K562 (cell line): ENCODE data around the gene MYL1. TPM values are rescaled to one million over a fixed set of nuclear protein-coding genes. Genes with fewer than 3 reads are reported as not detected.

Experiments used
- ATAC-seq: fragments of 200-7000 bp; cut with Tn5 transposase; 3 replicates; pipeline ENCODE4 v1.9.1; 2020; ENCODE audit warnings: moderate library complexity
- BruUV-seq: library from RNA; stranded (reverse); fragments of 400-500 nt; replicated peaks from 2 replicates; lab custom pipeline; 2021; lab: Mats Ljungman, UMichigan
- CTCF ChIA-PET: fragments of 300-600 bp; formaldehyde crosslinking; extraction: SDS; loops from one replicate; lab custom pipeline; 2021; ENCODE audit warnings: low intra/inter-chr PET ratio; lab: Yijun Ruan, JAX
- POLR2A ChIA-PET: fragments of 300-600, 350-650 bp; sonication (Branson Sonifier 250); formaldehyde crosslinking; extraction: SDS; loops from one replicate; lab custom pipeline; 2021; ENCODE audit warnings: antibody characterized with exemption, inconsistent platforms; lab: Yijun Ruan, JAX
- DNase-seq, 4 experiments: peaks; one replicate each; pipeline versions ENCODE4 v3.0.0 to v3.0.0-alpha.2; 2011 to 2018; ENCODE audit warnings: low spot score in 3 of 4, mixed read lengths in 3 of 4; ENCODE audit errors: extremely low read depth in 1 of 4
- FAIRE-seq: peaks from 2 replicates; lab custom pipeline; 2011; peaks lifted over from hg19 to GRCh38; lab: Jason Lieb, UNC
- H2AFZ ChIP-seq: 2 replicates; pipeline ENCODE4 v1.6.0; 2011; ENCODE audit warnings: low read depth, low read length, control low read depth, inconsistent platforms
- H3K27ac ChIP-seq: fragments of 200-600 bp; 3 replicates; pipeline ENCODE4 v1.8.0; 2011; ENCODE audit warnings: low read depth, mild to moderate bottlenecking, control low read depth, inconsistent platforms, low read length, moderate library complexity, mixed read lengths; ENCODE audit errors: extremely low read depth
- H3K27me3 ChIP-seq, 2 experiments: fragments of 300-600 bp in 1 of 2; 2 replicates in 1 of 2; 3 replicates in 1 of 2; pipeline versions ENCODE4 v1.6.0 to v1.8.0; 2011; ENCODE audit warnings: inconsistent platforms in 2 of 2, low read length in 2 of 2, mild to moderate bottlenecking in 1 of 2, mixed read lengths in 1 of 2, moderate library complexity in 1 of 2; ENCODE audit not compliant: control insufficient read depth in 2 of 2, insufficient read depth in 2 of 2
- H3K36me3 ChIP-seq: fragments of 300-600 bp; 3 replicates; pipeline ENCODE4 v1.8.0; 2011; ENCODE audit warnings: mild to moderate bottlenecking, low read length, inconsistent platforms; ENCODE audit not compliant: control insufficient read depth, insufficient read depth
- H3K4me1 ChIP-seq, 2 experiments: fragments of 200-600 bp in 1 of 2; replicated peaks in 1 of 2; 2 replicates in 1 of 2; 3 replicates in 1 of 2; pipeline versions ENCODE4 v1.5.1 to v1.8.0; 2011; ENCODE audit warnings: inconsistent platforms in 2 of 2, low read length in 2 of 2, mild to moderate bottlenecking in 1 of 2, mixed read lengths in 1 of 2, moderate library complexity in 1 of 2; ENCODE audit not compliant: control insufficient read depth in 2 of 2, insufficient read depth in 2 of 2
- H3K4me2 ChIP-seq: 2 replicates; pipeline ENCODE4 v1.6.1; 2011; ENCODE audit warnings: low read length, control low read depth, inconsistent platforms, mixed read lengths; ENCODE audit not compliant: insufficient read depth
- H3K4me3 ChIP-seq: fragments of 200-600 bp; sonication (generic), shearing (Covaris generic); 2 replicates; pipeline ENCODE4 v1.5.1; 2016; ENCODE audit warnings: control low read depth, inconsistent platforms
- H3K79me2 ChIP-seq: fragments of 200-600 bp; 3 replicates; pipeline ENCODE4 v1.8.0; 2011; ENCODE audit warnings: low read length, inconsistent platforms; ENCODE audit not compliant: control insufficient read depth, insufficient read depth
- H3K9ac ChIP-seq, 2 experiments: 2 replicates each; pipeline versions ENCODE4 v1.6.0 to v1.6.1; 2011; ENCODE audit warnings: low read depth in 2 of 2, low read length in 2 of 2, control low read depth in 1 of 2, inconsistent platforms in 1 of 2, mild to moderate bottlenecking in 1 of 2, mixed read lengths in 1 of 2; ENCODE audit not compliant: insufficient read depth in 1 of 2
- H3K9me1 ChIP-seq: one replicate; pipeline ENCODE4 v1.6.0; 2011; ENCODE audit warnings: inconsistent platforms, mild to moderate bottlenecking, low read length, moderate library complexity; ENCODE audit not compliant: control insufficient read depth, insufficient read depth
- H3K9me3 ChIP-seq: replicated peaks from 2 replicates; pipeline ENCODE4 v1.5.1; 2011; ENCODE audit warnings: low read depth, low read length, inconsistent platforms; ENCODE audit not compliant: control insufficient read depth, insufficient read depth
- H4K20me1 ChIP-seq: replicated peaks from 2 replicates; pipeline ENCODE4 v1.6.1; 2011; ENCODE audit warnings: low read length, inconsistent platforms, mixed read lengths; ENCODE audit not compliant: control insufficient read depth, insufficient read depth
- EZH2 ChIP-seq: IDR thresholded peaks from 2 replicates; pipeline ENCODE4 v1.6.1; 2012; ENCODE audit warnings: low read depth, mild to moderate bottlenecking, inconsistent platforms, low read length, borderline replicate concordance
- HMG20B ChIP-seq: fragments of 250-450 bp; sonication (Bioruptor Pico); IDR thresholded peaks from 2 replicates; pipeline ENCODE4 v1.5.0; 2021; ENCODE audit warnings: mild to moderate bottlenecking
- MTA1 ChIP-seq: fragments of 450-650 bp; IDR thresholded peaks from 2 replicates; pipeline ENCODE4 v1.6.1; 2017; ENCODE audit warnings: borderline replicate concordance
- NRF1 ChIP-seq, 2 experiments: fragments of 450-650 bp; IDR thresholded peaks in 1 of 2; conservative IDR thresholded peaks in 1 of 2; 2 replicates each; pipeline ENCODE4 v1.6.1; 2014; ENCODE audit warnings: mild to moderate bottlenecking in 2 of 2
- PHF8 ChIP-seq: fragments of 200-600 bp; sonication (generic); IDR thresholded peaks from 2 replicates; pipeline ENCODE4 v1.6.1; 2012; ENCODE audit warnings: mixed run types, mild to moderate bottlenecking, inconsistent platforms, low read length, moderate library complexity, borderline replicate concordance
- SIN3A ChIP-seq, 2 experiments: fragments of 150-350 bp in 1 of 2; IDR thresholded peaks; 2 replicates each; pipeline ENCODE4 v1.6.1; 2011 to 2016; ENCODE audit warnings: borderline replicate concordance in 2 of 2, low read depth in 2 of 2, low read length in 2 of 2, mild to moderate bottlenecking in 2 of 2, moderate library complexity in 2 of 2; ENCODE audit not compliant: control insufficient read depth in 1 of 2
- ZNF717 ChIP-seq: fragments of 250-450 bp; sonication (Bioruptor Pico); IDR thresholded peaks from 2 replicates; pipeline ENCODE4 v1.5.0; 2021
- in situ Hi-C: fragments of 300-500 bp; cut with MboI; formaldehyde crosslinking; loops from 4 replicates; pipeline ENCODE4 v1.15.0; 2018; ENCODE audit warnings: inconsistent platforms, mixed read lengths
- intact Hi-C: fragments of 100-400 bp; cut with micrococcal nuclease; formaldehyde crosslinking; loops from 2 replicates; pipeline ENCODE4 v1.14.2; 2022
- polyA plus RNA-seq, 8 experiments: library from polyadenylated mRNA; depleted of rRNA in 4 of 8; stranded (reverse) in 5 of 8; unstranded in 3 of 8; fragments of >200 nt; fragmentation: Nextera tagmentation in 2 of 8; fragmentation: Illumina TruSeq in 1 of 8; extraction: Ambion mirVana in 2 of 8; extraction: Trizol in 1 of 8; gene quantifications; 2 replicates each; pipeline versions ENCODE4 v1.2.1 to v1.2.3, GENCODE V29; 2011 to 2014; ENCODE audit warnings: inconsistent platforms in 1 of 8, missing spikeins in 1 of 8
- total RNA-seq, 7 experiments: library from RNA; depleted of rRNA in 6 of 7; stranded (reverse); fragments of >200 nt in 6 of 7; fragmentation: Illumina TruSeq in 2 of 7; extraction: Trizol in 2 of 7; gene quantifications; 2 replicates each; pipeline versions ENCODE4 v1.2.1 to v1.2.3, GENCODE V29; 2011 to 2021; ENCODE audit warnings: low replicate concordance in 1 of 7
- TF ChIP-seq, protein P1 (sequence below): IDR thresholded peaks from 2 replicates; pipeline ENCODE4 v1.6.1; 2012; ENCODE audit warnings: low read depth, low read length, improper control_type of control experiment, borderline replicate concordance
- TF ChIP-seq, protein P2 (sequence below): fragments of 450-650 bp; formaldehyde crosslinking; IDR thresholded peaks from 2 replicates; pipeline ENCODE4 v1.4.0; 2020; ENCODE audit warnings: mild to moderate bottlenecking, mixed read lengths
- TF ChIP-seq, protein P3 (sequence below), 2 experiments: fragments of 150-350 bp in 1 of 2; IDR thresholded peaks; 2 replicates each; pipeline ENCODE4 v1.6.1; 2012 to 2016; ENCODE audit warnings: low read depth in 2 of 2, low read length in 2 of 2, mild to moderate bottlenecking in 1 of 2, moderate library complexity in 1 of 2

Gene MYL1
- total and polyA plus RNA-seq, 9 of the 15 experiments (the other 6 are each of a cell fraction or from before 2014, with no cell fraction given) = not detected

DNA sequence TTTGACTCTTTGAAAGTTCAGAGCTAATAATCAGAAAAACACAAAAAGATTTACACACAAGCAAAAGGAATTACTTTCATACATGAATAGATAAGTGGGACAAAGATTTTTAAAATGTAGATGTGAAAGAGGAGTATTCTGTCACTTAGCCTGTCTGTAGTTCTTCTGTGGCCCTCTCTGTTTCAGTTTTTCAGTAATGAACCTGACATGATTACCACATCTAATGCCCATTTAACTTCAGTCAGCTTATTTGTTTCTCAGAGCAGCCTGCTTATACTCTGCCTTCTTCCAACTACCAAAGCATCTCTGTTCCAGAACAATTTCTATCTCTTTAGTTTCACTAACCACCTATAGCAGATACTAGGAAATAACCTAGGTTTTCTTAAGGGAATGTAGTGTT lies 55.3 kb downstream of the MYL1 start:
- Histone ChIP-seq H3K36me3 (no peaks in the 10 kb centered on the region), H3K79me2 (no peaks in the 10 kb centered on the region), H3K9ac (no peak overlapping the region), H3K9me3 (no peaks in the 10 kb centered on the region), H3K27me3 (no peaks in the 10 kb centered on the region), H3K4me2 (no peak overlapping the region), H3K4me3 (no peak overlapping the region), H4K20me1 (no peaks in the 10 kb centered on the region), H3K9me1 (no peaks in the 10 kb centered on the region), H2AFZ (no peak overlapping the region), H3K4me1 (no peaks in the 10 kb centered on the region), H3K27ac (no peak overlapping the region)
- CTCF ChIA-PET = no interaction called here
- POLR2A ChIA-PET = no interaction called here
- in situ Hi-C loops = no loop called here
- DNase-seq = no peak
- no peak for ATAC-seq
- intact Hi-C loops = no loop called here
- FAIRE-seq = no peak
- no TSS peak for BruUV-seq
- no peak for TF ChIP-seq HMG20B (CRISPR knock-in tag)
- no peak for TF ChIP-seq NRF1 (conservative IDR thresholded peaks at IDR 0.05 in 1 of 2, IDR thresholded peaks at IDR 0.05 in 1 of 2)
- TF ChIP-seq, protein P1, sequence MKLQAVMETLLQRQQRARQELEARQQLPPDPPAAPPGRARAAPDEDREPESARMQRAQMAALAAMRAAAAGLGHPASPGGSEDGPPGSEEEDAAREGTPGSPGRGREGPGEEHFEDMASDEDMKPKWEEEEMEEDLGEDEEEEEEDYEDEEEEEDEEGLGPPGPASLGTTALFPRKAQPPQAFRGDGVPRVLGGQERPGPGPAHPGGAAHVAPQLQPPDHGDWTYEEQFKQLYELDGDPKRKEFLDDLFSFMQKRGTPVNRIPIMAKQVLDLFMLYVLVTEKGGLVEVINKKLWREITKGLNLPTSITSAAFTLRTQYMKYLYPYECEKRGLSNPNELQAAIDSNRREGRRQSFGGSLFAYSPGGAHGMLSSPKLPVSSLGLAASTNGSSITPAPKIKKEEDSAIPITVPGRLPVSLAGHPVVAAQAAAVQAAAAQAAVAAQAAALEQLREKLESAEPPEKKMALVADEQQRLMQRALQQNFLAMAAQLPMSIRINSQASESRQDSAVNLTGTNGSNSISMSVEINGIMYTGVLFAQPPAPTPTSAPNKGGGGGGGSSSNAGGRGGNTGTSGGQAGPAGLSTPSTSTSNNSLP = no peak
- TF ChIP-seq, protein P2, sequence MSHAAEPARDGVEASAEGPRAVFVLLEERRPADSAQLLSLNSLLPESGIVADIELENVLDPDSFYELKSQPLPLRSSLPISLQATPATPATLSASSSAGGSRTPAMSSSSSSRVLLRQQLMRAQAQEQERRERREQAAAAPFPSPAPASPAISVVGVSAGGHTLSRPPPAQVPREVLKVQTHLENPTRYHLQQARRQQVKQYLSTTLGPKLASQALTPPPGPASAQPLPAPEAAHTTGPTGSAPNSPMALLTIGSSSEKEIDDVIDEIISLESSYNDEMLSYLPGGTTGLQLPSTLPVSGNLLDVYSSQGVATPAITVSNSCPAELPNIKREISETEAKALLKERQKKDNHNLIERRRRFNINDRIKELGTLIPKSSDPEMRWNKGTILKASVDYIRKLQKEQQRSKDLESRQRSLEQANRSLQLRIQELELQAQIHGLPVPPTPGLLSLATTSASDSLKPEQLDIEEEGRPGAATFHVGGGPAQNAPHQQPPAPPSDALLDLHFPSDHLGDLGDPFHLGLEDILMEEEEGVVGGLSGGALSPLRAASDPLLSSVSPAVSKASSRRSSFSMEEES (CRISPR knock-in tag) = no peak
- TF ChIP-seq, protein P3, sequence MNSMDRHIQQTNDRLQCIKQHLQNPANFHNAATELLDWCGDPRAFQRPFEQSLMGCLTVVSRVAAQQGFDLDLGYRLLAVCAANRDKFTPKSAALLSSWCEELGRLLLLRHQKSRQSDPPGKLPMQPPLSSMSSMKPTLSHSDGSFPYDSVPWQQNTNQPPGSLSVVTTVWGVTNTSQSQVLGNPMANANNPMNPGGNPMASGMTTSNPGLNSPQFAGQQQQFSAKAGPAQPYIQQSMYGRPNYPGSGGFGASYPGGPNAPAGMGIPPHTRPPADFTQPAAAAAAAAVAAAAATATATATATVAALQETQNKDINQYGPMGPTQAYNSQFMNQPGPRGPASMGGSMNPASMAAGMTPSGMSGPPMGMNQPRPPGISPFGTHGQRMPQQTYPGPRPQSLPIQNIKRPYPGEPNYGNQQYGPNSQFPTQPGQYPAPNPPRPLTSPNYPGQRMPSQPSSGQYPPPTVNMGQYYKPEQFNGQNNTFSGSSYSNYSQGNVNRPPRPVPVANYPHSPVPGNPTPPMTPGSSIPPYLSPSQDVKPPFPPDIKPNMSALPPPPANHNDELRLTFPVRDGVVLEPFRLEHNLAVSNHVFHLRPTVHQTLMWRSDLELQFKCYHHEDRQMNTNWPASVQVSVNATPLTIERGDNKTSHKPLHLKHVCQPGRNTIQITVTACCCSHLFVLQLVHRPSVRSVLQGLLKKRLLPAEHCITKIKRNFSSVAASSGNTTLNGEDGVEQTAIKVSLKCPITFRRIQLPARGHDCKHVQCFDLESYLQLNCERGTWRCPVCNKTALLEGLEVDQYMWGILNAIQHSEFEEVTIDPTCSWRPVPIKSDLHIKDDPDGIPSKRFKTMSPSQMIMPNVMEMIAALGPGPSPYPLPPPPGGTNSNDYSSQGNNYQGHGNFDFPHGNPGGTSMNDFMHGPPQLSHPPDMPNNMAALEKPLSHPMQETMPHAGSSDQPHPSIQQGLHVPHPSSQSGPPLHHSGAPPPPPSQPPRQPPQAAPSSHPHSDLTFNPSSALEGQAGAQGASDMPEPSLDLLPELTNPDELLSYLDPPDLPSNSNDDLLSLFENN (IDR thresholded peaks at IDR 0.05; ENCODE audit: low read depth in 2 of 2, low read length in 2 of 2) = no peak
- TF ChIP-seq MTA1 = no peak
- TF ChIP-seq ZNF717 (CRISPR knock-in tag) = no peak
- no peak for TF ChIP-seq SIN3A (IDR thresholded peaks at IDR 0.05; ENCODE audit: borderline replicate concordance in 2 of 2, control insufficient read depth in 1 of 2, low read depth in 2 of 2, low read length in 2 of 2)
- no peak for TF ChIP-seq EZH2
- no peak for TF ChIP-seq PHF8
